GM13977 (cell line): ENCODE data around the gene ZNF618.

Experiments used
- DNase-seq: peaks from one replicate; pipeline ENCODE4 v3.0.0; 2012; ENCODE audit warnings: low spot score
- in situ Hi-C: fragments of 300-500 bp; cut with MboI; formaldehyde crosslinking; loops from one replicate; pipeline ENCODE4 v1.12.0; 2022; ENCODE audit warnings: low sequenced_read_pairs, low pct_unique_long_range_greater_than_20kb, mixed read lengths, inconsistent platforms; ENCODE audit not compliant: unreplicated experiment
- TF ChIP-seq, protein P1 (sequence below): IDR thresholded peaks from 2 replicates; pipeline ENCODE4 v1.5.1; 2012; ENCODE audit warnings: mild to moderate bottlenecking, control low read depth; ENCODE audit not compliant: insufficient read depth; ENCODE audit errors: extremely low read depth, missing control alignments

ZNF618 gene

DNA sequence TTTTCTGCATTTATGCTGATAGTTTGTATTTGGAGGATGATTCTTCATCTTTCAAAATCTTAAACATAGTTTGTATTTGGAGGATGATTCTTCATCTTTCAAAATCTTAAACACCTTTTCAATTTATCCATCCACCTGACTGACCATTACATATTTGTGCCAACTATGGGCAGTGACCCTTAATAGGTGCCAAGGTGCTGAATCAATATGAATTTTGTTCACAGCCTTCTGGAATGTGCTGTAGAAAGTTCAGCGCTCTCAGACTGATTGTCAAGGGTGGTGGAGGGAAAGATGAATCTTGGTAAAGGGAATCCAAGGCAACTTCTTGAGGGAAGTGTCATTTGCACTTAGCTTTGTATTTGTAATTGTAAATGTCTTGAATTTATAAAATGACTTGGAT lies 18.1 kb downstream of the ZNF618 start:
- TF ChIP-seq, protein P1, sequence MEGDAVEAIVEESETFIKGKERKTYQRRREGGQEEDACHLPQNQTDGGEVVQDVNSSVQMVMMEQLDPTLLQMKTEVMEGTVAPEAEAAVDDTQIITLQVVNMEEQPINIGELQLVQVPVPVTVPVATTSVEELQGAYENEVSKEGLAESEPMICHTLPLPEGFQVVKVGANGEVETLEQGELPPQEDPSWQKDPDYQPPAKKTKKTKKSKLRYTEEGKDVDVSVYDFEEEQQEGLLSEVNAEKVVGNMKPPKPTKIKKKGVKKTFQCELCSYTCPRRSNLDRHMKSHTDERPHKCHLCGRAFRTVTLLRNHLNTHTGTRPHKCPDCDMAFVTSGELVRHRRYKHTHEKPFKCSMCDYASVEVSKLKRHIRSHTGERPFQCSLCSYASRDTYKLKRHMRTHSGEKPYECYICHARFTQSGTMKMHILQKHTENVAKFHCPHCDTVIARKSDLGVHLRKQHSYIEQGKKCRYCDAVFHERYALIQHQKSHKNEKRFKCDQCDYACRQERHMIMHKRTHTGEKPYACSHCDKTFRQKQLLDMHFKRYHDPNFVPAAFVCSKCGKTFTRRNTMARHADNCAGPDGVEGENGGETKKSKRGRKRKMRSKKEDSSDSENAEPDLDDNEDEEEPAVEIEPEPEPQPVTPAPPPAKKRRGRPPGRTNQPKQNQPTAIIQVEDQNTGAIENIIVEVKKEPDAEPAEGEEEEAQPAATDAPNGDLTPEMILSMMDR: no peak
- no peak for DNase-seq
- in situ Hi-C loops: no loop called here

DNA sequence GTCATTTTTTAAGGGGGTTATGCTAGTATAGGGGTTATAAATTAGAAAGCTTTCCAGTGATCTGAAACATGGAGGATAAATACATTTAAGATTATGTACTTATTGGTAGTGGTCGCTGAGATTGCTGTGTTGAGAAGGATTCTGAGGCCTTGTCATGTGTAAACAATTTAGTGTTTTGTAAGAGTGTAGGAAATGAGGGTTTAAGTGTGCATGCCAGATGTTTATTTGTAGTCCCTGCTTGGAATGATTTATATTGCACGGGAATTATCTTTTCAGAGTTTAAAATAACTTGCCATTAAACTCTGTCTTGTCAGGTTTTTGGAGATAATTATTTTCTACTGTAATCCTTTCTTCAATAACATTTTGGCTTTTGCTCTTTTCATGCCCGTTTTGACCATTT lies 19.4 kb downstream of the ZNF618 start:
- no peak for DNase-seq
- TF ChIP-seq, protein P1: no peak
- in situ Hi-C loops: no loop called here

- no peak for DNase-seq
- TF ChIP-seq, protein P1: no peak
- in situ Hi-C loops: no loop called here
Measured at GRCh38 chr9:113896713-113897112, 20.6 kb downstream of the ZNF618 start.

DNA sequence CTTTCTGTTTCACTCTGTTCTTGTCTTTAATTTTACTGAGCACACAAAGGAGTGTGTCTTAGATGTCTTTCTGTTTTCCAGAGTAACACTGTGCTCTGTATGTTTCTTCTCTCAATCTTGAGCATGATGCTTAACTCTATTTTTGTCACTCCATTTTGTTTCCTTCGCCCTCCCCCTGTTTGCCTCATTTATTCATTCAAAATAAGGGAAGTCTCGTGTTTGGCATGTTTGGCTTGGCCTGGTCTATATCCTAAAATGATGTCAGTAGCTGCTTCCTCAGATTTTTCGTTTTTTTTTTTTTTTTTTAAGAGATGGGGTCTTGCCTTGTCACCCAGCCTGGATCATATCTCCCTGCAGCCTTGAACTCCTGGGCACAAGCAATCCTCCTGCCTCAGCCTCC lies 22.0 kb downstream of the ZNF618 start:
- TF ChIP-seq, protein P1: no peak
- in situ Hi-C loops: no loop called here
- no peak for DNase-seq

DNA sequence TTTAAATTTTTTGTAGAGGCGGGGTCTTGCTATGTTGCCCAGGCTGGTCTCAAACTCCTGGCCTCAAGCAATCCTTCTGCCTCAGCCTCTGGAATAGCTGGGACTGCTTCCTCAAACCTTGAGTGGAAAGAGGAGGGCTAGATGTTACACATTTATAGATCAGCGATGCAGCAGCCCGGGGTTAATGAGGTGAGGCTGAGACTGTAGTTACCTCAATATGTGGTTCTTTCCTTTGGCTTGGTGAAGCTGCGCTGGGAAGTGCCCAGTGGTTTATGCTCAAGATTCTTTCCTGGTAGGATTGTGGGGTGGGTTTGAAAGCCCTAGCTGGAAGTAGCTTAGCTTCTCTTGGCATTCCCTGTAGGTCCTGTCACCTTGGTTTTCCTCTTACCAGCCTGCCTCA lies 22.5 kb downstream of the ZNF618 start:
- no peak for DNase-seq
- in situ Hi-C loops: no loop called here
- TF ChIP-seq, protein P1: no peak

GRCh38 chr9:113899205-113899604 lies 23.1 kb downstream of the ZNF618 start:
- TF ChIP-seq, protein P1: no peak
- DNase-seq: no peak
- in situ Hi-C loops: no loop called here

DNA sequence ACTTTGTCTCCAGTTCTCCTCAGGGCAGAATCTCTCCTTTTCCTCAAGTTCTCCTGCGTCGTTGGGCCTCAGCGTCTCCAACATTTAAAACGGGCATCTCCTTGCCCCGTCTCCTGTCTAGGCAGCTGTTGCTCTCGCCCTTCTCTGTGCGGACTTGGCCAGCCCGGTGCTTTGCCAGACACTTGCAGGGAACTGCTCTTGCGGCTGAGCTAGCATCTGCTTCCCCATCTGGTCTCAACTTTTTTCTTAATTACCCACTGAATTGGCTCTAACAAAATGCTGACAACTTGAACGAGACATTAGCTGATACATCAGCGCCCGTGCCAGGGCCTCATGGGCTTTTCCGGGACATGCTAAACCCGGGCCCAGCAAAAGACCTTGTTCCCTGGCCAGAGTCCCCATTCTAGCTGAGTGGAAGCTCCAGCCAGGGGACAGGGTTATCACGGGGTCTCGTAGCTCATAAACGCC lies 25.1 kb downstream of the ZNF618 start:
- no peak for DNase-seq
- in situ Hi-C loops: no loop called here

More for the DNA sequence above, 25.1 kb downstream of the ZNF618 start:
- TF ChIP-seq, protein P1: no peak
